ENCODE measurements around the gene KRT78. TPM values are rescaled to one million over a fixed set of nuclear protein-coding genes. Genes with fewer than 3 reads are reported as not detected.

Gene KRT78
- total and polyA plus RNA-seq, 3 donors from 2014 or later = 0.93 to 1.1 (median 0.99) TPM

- Histone ChIP-seq H3K9me3 (no peaks in the 10 kb centered on the region), H3K4me1 (no peaks in the 10 kb centered on the region), H3K27ac (no peak overlapping the region), H3K27me3 (no peaks in the 10 kb centered on the region), H3K4me3 (no peak overlapping the region), H3K36me3 (ENCODE audit: low read depth, missing control alignments) (no peaks in the 10 kb centered on the region)
- WGBS, 2 donors = 89 to 93% methylated on average over 7 to 15 of the region's 15 CpGs
- TF ChIP-seq, protein P1, sequence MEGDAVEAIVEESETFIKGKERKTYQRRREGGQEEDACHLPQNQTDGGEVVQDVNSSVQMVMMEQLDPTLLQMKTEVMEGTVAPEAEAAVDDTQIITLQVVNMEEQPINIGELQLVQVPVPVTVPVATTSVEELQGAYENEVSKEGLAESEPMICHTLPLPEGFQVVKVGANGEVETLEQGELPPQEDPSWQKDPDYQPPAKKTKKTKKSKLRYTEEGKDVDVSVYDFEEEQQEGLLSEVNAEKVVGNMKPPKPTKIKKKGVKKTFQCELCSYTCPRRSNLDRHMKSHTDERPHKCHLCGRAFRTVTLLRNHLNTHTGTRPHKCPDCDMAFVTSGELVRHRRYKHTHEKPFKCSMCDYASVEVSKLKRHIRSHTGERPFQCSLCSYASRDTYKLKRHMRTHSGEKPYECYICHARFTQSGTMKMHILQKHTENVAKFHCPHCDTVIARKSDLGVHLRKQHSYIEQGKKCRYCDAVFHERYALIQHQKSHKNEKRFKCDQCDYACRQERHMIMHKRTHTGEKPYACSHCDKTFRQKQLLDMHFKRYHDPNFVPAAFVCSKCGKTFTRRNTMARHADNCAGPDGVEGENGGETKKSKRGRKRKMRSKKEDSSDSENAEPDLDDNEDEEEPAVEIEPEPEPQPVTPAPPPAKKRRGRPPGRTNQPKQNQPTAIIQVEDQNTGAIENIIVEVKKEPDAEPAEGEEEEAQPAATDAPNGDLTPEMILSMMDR (IDR thresholded peaks at IDR 0.05) = no peak
- intact Hi-C loops (cut with DNase I; ENCODE audit: low total_unique reads) = no loop called here
- no peak for DNase-seq
These were observed 24.9 kb downstream of the KRT78 start for GRCh38 chr12:52823761-52824450.

DNA sequence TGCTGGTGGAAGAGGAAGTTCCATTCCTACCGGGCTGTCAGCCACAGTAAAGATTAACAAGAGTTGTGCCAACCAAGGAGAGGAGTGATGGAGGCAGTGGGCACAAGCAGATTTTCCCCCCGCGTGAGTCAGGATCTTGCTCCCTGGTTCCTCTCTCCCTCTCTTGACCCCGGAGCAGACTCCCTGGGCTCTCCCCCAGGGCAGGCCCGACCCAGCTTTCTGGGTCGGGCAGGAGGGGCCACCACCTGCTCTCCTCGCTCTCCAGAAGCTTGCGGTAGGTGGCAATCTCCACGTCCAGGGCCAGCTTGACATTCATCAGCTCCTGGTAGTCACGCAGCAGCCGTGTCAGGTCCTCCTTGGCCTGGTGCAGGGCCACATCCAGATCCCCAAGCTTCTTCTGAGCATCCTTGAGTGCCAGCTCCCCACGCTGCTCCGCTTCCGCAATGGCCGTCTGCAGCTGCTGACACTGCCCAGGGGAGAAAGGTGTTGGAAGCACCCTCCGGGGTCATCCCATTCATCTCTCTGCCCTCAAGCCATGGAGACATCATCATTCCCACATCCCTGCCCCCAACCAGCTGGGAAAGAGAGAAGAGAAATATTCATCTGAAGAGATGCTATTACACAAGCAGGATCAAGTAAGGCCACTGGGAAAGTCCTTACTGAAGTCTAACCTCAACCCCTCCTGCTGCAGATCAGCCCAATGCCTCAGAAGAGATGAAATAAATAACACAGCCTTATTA, 25.9 kb downstream of the KRT78 start:
- DNase-seq = no peak
- WGBS, 2 donors = 63 to 77% methylated on average over 8 to 16 of the region's 16 CpGs
- Histone ChIP-seq H3K36me3 (ENCODE audit: low read depth, missing control alignments) (no peaks in the 10 kb centered on the region), H3K4me1 (no peaks in the 10 kb centered on the region), H3K27me3 (no peaks in the 10 kb centered on the region), H3K9me3 (no peaks in the 10 kb centered on the region), H3K27ac (no peak overlapping the region), H3K4me3 (no peak overlapping the region)
- TF ChIP-seq POLR2A (IDR thresholded peaks at IDR 0.05) = no peak
- TF ChIP-seq, protein P1 (IDR thresholded peaks at IDR 0.05) = no peak
- intact Hi-C loops (cut with DNase I; ENCODE audit: low total_unique reads) = no loop called here

DNA sequence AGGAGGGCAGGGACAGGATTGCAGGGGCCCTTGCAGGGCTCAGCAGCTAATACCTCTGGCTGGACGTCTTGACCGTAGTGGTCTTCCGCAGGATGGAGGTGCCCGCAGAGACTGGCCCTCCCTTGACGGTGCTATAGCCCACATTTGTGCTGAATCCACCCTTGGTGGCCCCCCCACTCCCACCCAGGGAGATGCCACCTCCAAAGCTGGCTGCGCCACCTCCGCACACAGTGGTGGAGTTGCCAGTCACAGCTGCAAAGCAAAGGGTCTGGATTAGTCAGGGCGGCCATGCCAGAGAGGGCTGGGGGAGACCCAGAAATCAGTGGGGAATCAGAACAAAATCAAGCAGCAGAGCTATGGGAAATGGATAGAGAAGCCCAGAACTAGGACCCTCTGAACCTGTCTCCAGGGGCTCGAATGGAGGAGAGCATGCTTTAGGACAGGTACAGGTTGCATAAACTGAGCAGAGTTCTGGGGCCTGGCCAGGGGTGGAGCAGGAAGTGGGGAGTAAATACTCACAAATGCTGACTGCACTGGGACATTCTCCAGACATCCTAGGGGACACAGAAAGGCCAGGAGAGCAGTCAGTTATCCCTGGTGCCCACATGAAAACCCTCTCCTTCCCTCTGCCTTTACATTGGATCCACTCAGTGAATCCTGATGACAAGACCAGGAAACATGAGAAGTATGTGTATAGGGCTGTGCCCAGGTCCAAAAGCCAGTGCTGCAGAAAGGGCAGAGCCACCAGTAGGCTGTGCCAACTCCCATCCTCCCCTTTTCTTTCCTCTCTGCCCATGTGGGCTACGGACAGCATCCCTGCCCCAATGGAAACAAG, 26.8 kb downstream of the KRT78 start:
- WGBS, 2 donors = 87 to 91% methylated on average over 10 of the region's 10 CpGs
- H3K9me3 ChIP-seq = no peaks in the 10 kb centered on the region
- no peaks in the 10 kb centered on the region for H3K4me1 ChIP-seq
- H3K36me3 ChIP-seq (ENCODE audit: low read depth, missing control alignments) = no peaks in the 10 kb centered on the region
- no peaks in the 10 kb centered on the region for H3K27me3 ChIP-seq
- H3K4me3 ChIP-seq = no peak overlapping the region
- no peak for TF ChIP-seq POLR2A (IDR thresholded peaks at IDR 0.05)
- TF ChIP-seq, protein P1 (IDR thresholded peaks at IDR 0.05) = no peak
- no peak overlapping the region for H3K27ac ChIP-seq
- no peak for DNase-seq
- intact Hi-C loops (cut with DNase I; ENCODE audit: low total_unique reads) = no loop called here

- 89 to 94% methylated on average over 4 of the region's 4 CpGs for WGBS, 2 donors
- no peak for DNase-seq
- intact Hi-C loops (cut with DNase I; ENCODE audit: low total_unique reads) = no loop called here
- H3K27ac ChIP-seq = no peak overlapping the region
- H3K27me3 ChIP-seq = no peaks in the 10 kb centered on the region
- H3K36me3 ChIP-seq (ENCODE audit: low read depth, missing control alignments) = no peaks in the 10 kb centered on the region
- H3K9me3 ChIP-seq = no peaks in the 10 kb centered on the region
- no peak overlapping the region for H3K4me3 ChIP-seq
- H3K4me1 ChIP-seq = no peaks in the 10 kb centered on the region
- TF ChIP-seq, protein P1 (IDR thresholded peaks at IDR 0.05) = no peak
- TF ChIP-seq POLR2A (IDR thresholded peaks at IDR 0.05) = no peak
These were observed 27.6 kb downstream of the KRT78 start for GRCh38 chr12:52821071-52821730.

All from testis (tissue), 3 donors.